ENCODE results near the gene PRDM16. TPM values are rescaled to one million over a fixed set of nuclear protein-coding genes. Genes with fewer than 3 reads are reported as not detected.

Gene PRDM16
- total and polyA plus RNA-seq, 2 of the 4 experiments (the other 2 are of a cell fraction): 0.02 TPM; not detected in 1

GRCh38 chr1:3049905-3050304 is 19.1 kb upstream of the PRDM16 start:
- DNase-seq: no peak
- H3K9me1 ChIP-seq (ENCODE audit: insufficient read depth, low read length): no peaks in the 10 kb centered on the region
- peaks cover 2% of the 10 kb centered on the region; the same call in 1 of the 2 replicates for H3K9me3 ChIP-seq (ENCODE audit: control insufficient read depth, insufficient read depth, low read length)
- no peaks in the 10 kb centered on the region for H3K36me3 ChIP-seq (ENCODE audit: control insufficient read depth, insufficient read depth, low read length)
- no peak overlapping the region for H2BK15ac ChIP-seq (ENCODE audit: low read depth, low read length)
- H2BK20ac ChIP-seq (ENCODE audit: low read depth, low read length): no peak overlapping the region
- no peak for ATAC-seq (ENCODE audit: low read depth)
- no peak overlapping the region for H4K8ac ChIP-seq (ENCODE audit: low read depth in 2 of 2, low read length in 2 of 2)
- POLR2A ChIA-PET (ENCODE audit: unreplicated experiment): no interaction called here
- H3K4me3 ChIP-seq (ENCODE audit: insufficient read depth, low read depth, low read length): no peak overlapping the region
- CTCF ChIA-PET: no interaction called here
- no peak overlapping the region for H3K18ac ChIP-seq (ENCODE audit: low read depth, low read length)
- 20% methylated on average over 1 of the region's 2 CpGs; no CpG with 5 or more reads in 1 of the 2 experiments for WGBS, 2 experiments (ENCODE audit: extremely low coverage in 2 of 2, insufficient read length in 1 of 2)
- no peaks in the 10 kb centered on the region for H3K27me3 ChIP-seq (ENCODE audit: control insufficient read depth, insufficient read depth, low read length)
- H3K9ac ChIP-seq (ENCODE audit: low read depth, low read length): no peak overlapping the region
- H2AK5ac ChIP-seq (ENCODE audit: low read depth, low read length): no peak overlapping the region
- H3K23ac ChIP-seq (ENCODE audit: low read depth, low read length): no peak overlapping the region
- no peak overlapping the region for H3K4ac ChIP-seq (ENCODE audit: low read depth, low read length)
- dilution Hi-C loops (cut with HindIII; ENCODE audit: low sequenced_read_pairs, unreplicated experiment) (no loop called here), intact Hi-C loops (cut with micrococcal nuclease) (no loop called here), in situ Hi-C loops (cut with MboI; ENCODE audit: low sequenced_read_pairs) (loop anchor here (25.0 kb wide), 1 partner anchor 613 kb away; no protein-coding TSS in a partner anchor)
- no peak overlapping the region for H4K5ac ChIP-seq (ENCODE audit: low read depth, low read length)
- H3K4me2 ChIP-seq (ENCODE audit: low read depth, low read length): no peak overlapping the region
- no peak overlapping the region for H2AFZ ChIP-seq (replicated peaks; ENCODE audit: low read length, poor library complexity)
- H3K14ac ChIP-seq (replicated peaks; ENCODE audit: low read depth, low read length): no peak overlapping the region
- no peaks in the 10 kb centered on the region for H3K4me1 ChIP-seq (ENCODE audit: control insufficient read depth, insufficient read depth, low read length)
- H2BK5ac ChIP-seq (ENCODE audit: low read depth, low read length, poor library complexity, severe bottlenecking): no peak overlapping the region
- no peak overlapping the region for H4K91ac ChIP-seq (ENCODE audit: insufficient read depth, low read depth, low read length)
- no peak overlapping the region for H3K56ac ChIP-seq (ENCODE audit: extremely low read depth, insufficient read depth, low read length)
- no peak overlapping the region for H2AK9ac ChIP-seq (replicated peaks; ENCODE audit: low read depth, low read length, poor library complexity)
- TF ChIP-seq RCOR1 (IDR thresholded peaks at IDR 0.05; ENCODE audit: insufficient replicate concordance, low read length) (no peak), RFX5 (IDR thresholded peaks at IDR 0.05; ENCODE audit: low read depth, low read length) (no peak), RAD21 (IDR thresholded peaks at IDR 0.05; ENCODE audit: low read length) (no peak), FOS (IDR thresholded peaks at IDR 0.05; ENCODE audit: low read depth, low read length) (no peak), MXI1 (IDR thresholded peaks at IDR 0.05; ENCODE audit: borderline replicate concordance, low read depth, low read length) (no peak), POLR2A (IDR thresholded peaks at IDR 0.05; ENCODE audit: low read depth, low read length) (no peak), SMC3 (IDR thresholded peaks at IDR 0.05; ENCODE audit: low read depth, low read length) (no peak), CHD1 (IDR thresholded peaks at IDR 0.05; ENCODE audit: low read depth, low read length) (no peak), MAFK (IDR thresholded peaks at IDR 0.05; ENCODE audit: low read depth, low read length) (no peak), NFE2L2 (IDR thresholded peaks at IDR 0.05; ENCODE audit: low read depth, low read length) (no peak), MAZ (IDR thresholded peaks at IDR 0.05; ENCODE audit: borderline replicate concordance, low read depth, low read length) (no peak), BHLHE40 (IDR thresholded peaks at IDR 0.05; ENCODE audit: low read depth, low read length) (no peak)
- TF ChIP-seq, protein P1, sequence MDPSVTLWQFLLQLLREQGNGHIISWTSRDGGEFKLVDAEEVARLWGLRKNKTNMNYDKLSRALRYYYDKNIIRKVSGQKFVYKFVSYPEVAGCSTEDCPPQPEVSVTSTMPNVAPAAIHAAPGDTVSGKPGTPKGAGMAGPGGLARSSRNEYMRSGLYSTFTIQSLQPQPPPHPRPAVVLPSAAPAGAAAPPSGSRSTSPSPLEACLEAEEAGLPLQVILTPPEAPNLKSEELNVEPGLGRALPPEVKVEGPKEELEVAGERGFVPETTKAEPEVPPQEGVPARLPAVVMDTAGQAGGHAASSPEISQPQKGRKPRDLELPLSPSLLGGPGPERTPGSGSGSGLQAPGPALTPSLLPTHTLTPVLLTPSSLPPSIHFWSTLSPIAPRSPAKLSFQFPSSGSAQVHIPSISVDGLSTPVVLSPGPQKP (IDR thresholded peaks at IDR 0.05; ENCODE audit: borderline replicate concordance, low read depth, low read length): no peak
- TF ChIP-seq, protein P2, sequence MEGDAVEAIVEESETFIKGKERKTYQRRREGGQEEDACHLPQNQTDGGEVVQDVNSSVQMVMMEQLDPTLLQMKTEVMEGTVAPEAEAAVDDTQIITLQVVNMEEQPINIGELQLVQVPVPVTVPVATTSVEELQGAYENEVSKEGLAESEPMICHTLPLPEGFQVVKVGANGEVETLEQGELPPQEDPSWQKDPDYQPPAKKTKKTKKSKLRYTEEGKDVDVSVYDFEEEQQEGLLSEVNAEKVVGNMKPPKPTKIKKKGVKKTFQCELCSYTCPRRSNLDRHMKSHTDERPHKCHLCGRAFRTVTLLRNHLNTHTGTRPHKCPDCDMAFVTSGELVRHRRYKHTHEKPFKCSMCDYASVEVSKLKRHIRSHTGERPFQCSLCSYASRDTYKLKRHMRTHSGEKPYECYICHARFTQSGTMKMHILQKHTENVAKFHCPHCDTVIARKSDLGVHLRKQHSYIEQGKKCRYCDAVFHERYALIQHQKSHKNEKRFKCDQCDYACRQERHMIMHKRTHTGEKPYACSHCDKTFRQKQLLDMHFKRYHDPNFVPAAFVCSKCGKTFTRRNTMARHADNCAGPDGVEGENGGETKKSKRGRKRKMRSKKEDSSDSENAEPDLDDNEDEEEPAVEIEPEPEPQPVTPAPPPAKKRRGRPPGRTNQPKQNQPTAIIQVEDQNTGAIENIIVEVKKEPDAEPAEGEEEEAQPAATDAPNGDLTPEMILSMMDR (conservative IDR thresholded peaks at IDR 0.05; ENCODE audit: low read depth, low read length): no peak
- TF ChIP-seq, protein P3, sequence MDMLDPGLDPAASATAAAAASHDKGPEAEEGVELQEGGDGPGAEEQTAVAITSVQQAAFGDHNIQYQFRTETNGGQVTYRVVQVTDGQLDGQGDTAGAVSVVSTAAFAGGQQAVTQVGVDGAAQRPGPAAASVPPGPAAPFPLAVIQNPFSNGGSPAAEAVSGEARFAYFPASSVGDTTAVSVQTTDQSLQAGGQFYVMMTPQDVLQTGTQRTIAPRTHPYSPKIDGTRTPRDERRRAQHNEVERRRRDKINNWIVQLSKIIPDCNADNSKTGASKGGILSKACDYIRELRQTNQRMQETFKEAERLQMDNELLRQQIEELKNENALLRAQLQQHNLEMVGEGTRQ (IDR thresholded peaks at IDR 0.05; ENCODE audit: low read depth, low read length): no peak
- H3K27ac ChIP-seq (ENCODE audit: insufficient read depth, low read length): no peak overlapping the region
- H4K20me1 ChIP-seq (ENCODE audit: insufficient read depth, low read length): no peaks in the 10 kb centered on the region
- BruUV-seq (replicated peaks): no TSS peak
- no peaks in the 10 kb centered on the region for H3K79me1 ChIP-seq (ENCODE audit: low read depth in 1 of 2, low read length in 2 of 2)
- H2BK120ac ChIP-seq (ENCODE audit: low read depth, low read length): no peak overlapping the region
